WERI-Rb-1 (cell line): ENCODE measurements around the gene GNG10.
A peak's percentile ranks its signal among the peaks of the same experiment; 100 is the strongest.

ENCODE experiments used
- DNase-seq: peaks from one replicate; pipeline ENCODE4 v3.0.0-alpha.2; 2020
- H3K27ac ChIP-seq: fragments of 250-450 bp; sonication (Bioruptor Pico); 2 replicates; pipeline ENCODE4 v1.5.1; 2020; ENCODE audit warnings: mild to moderate bottlenecking, moderate library complexity
- H3K27me3 ChIP-seq: fragments of 250-450 bp; sonication (Bioruptor Pico); 2 replicates; pipeline ENCODE4 v1.5.1; 2021; ENCODE audit warnings: mild to moderate bottlenecking, low read depth, moderate library complexity; ENCODE audit not compliant: insufficient read depth, severe bottlenecking
- H3K36me3 ChIP-seq: fragments of 250-450 bp; sonication (Bioruptor Pico); 2 replicates; pipeline ENCODE4 v1.5.1; 2020; ENCODE audit warnings: mild to moderate bottlenecking, moderate library complexity
- H3K4me3 ChIP-seq: 2 replicates; pipeline ENCODE4 v1.5.1; 2011; ENCODE audit warnings: low read depth, mild to moderate bottlenecking, control low read depth, low read length
- H3K9me3 ChIP-seq: fragments of 250-450 bp; sonication (Bioruptor Pico); 2 replicates; pipeline ENCODE4 v1.5.1; 2021; ENCODE audit warnings: mild to moderate bottlenecking, moderate library complexity; ENCODE audit not compliant: severe bottlenecking
- CTCF ChIP-seq: IDR thresholded peaks from 2 replicates; pipeline ENCODE4 v1.5.1; 2011; ENCODE audit warnings: low read depth, mild to moderate bottlenecking, control low read depth, inconsistent platforms, low read length

The GNG10 gene

GRCh38 chr9:111674319-111674718 is 12.9 kb downstream of the GNG10 start:
- Histone ChIP-seq H3K9me3 (no peaks in the 10 kb centered on the region), H3K36me3 (no peaks in the 10 kb centered on the region; the same call in none of the 2 replicates), H3K27ac (no peak overlapping the region), H3K27me3 (no peaks in the 10 kb centered on the region), H3K4me3 (no peak overlapping the region)
- DNase-seq, result no peak
- TF ChIP-seq CTCF, result no peak

GRCh38 chr9:111676116-111676515 is 14.7 kb downstream of the GNG10 start:
- no peak for DNase-seq
- TF ChIP-seq CTCF, result no peak
- Histone ChIP-seq H3K36me3 (no peaks in the 10 kb centered on the region; the same call in none of the 2 replicates), H3K9me3 (no peaks in the 10 kb centered on the region), H3K27me3 (no peaks in the 10 kb centered on the region), H3K27ac (no peak overlapping the region), H3K4me3 (no peak overlapping the region)

- H3K36me3 ChIP-seq, result no peaks in the 10 kb centered on the region; the same call in none of the 2 replicates
- no peaks in the 10 kb centered on the region for H3K9me3 ChIP-seq
- no peaks in the 10 kb centered on the region for H3K27me3 ChIP-seq
- no peak for TF ChIP-seq CTCF
- no peak for DNase-seq
- H3K27ac ChIP-seq, result no peak overlapping the region
- H3K4me3 ChIP-seq, result no peak overlapping the region
These were observed 16.9 kb downstream of the GNG10 start for GRCh38 chr9:111678293-111678692.

- no peak overlapping the region for H3K27ac ChIP-seq
- no peak overlapping the region for H3K4me3 ChIP-seq
- no peaks in the 10 kb centered on the region for H3K27me3 ChIP-seq
- no peak for TF ChIP-seq CTCF
- no peak for DNase-seq
- H3K9me3 ChIP-seq, result no peaks in the 10 kb centered on the region
- no peaks in the 10 kb centered on the region; the same call in none of the 2 replicates for H3K36me3 ChIP-seq
These were observed 17.8 kb downstream of the GNG10 start for GRCh38 chr9:111679199-111679598.

- no peak for TF ChIP-seq CTCF
- Histone ChIP-seq H3K27ac (no peak overlapping the region), H3K9me3 (no peaks in the 10 kb centered on the region), H3K27me3 (no peaks in the 10 kb centered on the region), H3K4me3 (no peak overlapping the region), H3K36me3 (no peaks in the 10 kb centered on the region; the same call in 1 of the 2 replicates)
- no peak for DNase-seq
These were observed 22.0 kb downstream of the GNG10 start for GRCh38 chr9:111683392-111683791.

GRCh38 chr9:111691672-111692329 is 30.4 kb downstream of the GNG10 start:
- Histone ChIP-seq H3K27me3 (no peaks in the 10 kb centered on the region), H3K4me3 (no peak overlapping the region), H3K9me3 (no peaks in the 10 kb centered on the region), H3K27ac (no peak overlapping the region), H3K36me3 (no peaks in the 10 kb centered on the region)
- no peak for DNase-seq
- TF ChIP-seq CTCF, result peak; percentile 33
